Neuronal stem cell (in vitro differentiated cells): ENCODE results near the gene PRIMA1.

ENCODE experiments used
- DNase-seq: peaks from one replicate; pipeline ENCODE4 v3.0.0-alpha.2; 2013; ENCODE audit warnings: low spot score
- H2AFZ ChIP-seq: one replicate; pipeline ENCODE4 v1.6.1; 2013; ENCODE audit warnings: mild to moderate bottlenecking, low read length, inconsistent platforms
- H2AK5ac ChIP-seq: 2 replicates; pipeline ENCODE4 v1.6.1; 2013; ENCODE audit warnings: low read depth, mild to moderate bottlenecking, inconsistent platforms, low read length, moderate library complexity, mixed read lengths
- H2BK120ac ChIP-seq: 2 replicates; pipeline ENCODE4 v1.6.1; 2013; ENCODE audit warnings: low read depth, mild to moderate bottlenecking, inconsistent platforms, low read length, moderate library complexity, mixed read lengths
- H2BK12ac ChIP-seq: one replicate; pipeline ENCODE4 v1.6.1; 2013; ENCODE audit warnings: low read length, inconsistent platforms
- H2BK15ac ChIP-seq: 2 replicates; pipeline ENCODE4 v1.6.1; 2013; ENCODE audit warnings: mild to moderate bottlenecking, low read length, inconsistent platforms, mixed read lengths
- H2BK5ac ChIP-seq: one replicate; pipeline ENCODE4 v1.6.1; 2013; ENCODE audit warnings: inconsistent platforms, mild to moderate bottlenecking, low read length, moderate library complexity
- H3K14ac ChIP-seq: one replicate; pipeline ENCODE4 v1.6.1; 2013; ENCODE audit warnings: low read length, inconsistent platforms
- H3K18ac ChIP-seq: 2 replicates; pipeline ENCODE4 v1.6.1; 2013; ENCODE audit warnings: low read length, inconsistent platforms
- H3K23ac ChIP-seq: 2 replicates; pipeline ENCODE4 v1.6.1; 2013; ENCODE audit warnings: low read depth, mild to moderate bottlenecking, mixed read lengths, low read length, inconsistent platforms; ENCODE audit not compliant: poor library complexity
- H3K27ac ChIP-seq: replicated peaks from 3 replicates; pipeline ENCODE4 v1.5.1; 2013; ENCODE audit warnings: low read length, inconsistent platforms
- H3K27me3 ChIP-seq, 3 experiments: 2 replicates each; pipeline ENCODE4 v1.6.1; 2013; ENCODE audit warnings: low read length in 3 of 3, mild to moderate bottlenecking in 2 of 3, inconsistent platforms in 1 of 3, low read depth in 1 of 3, mixed read lengths in 1 of 3, moderate library complexity in 1 of 3; ENCODE audit not compliant: control insufficient read depth in 3 of 3, insufficient read depth in 3 of 3
- H3K36me3 ChIP-seq, 2 donors: replicated peaks in 1 of 2; 2 replicates each; pipeline ENCODE4 v1.6.1; 2013; ENCODE audit warnings: low read length in 2 of 2; ENCODE audit not compliant: control insufficient read depth in 2 of 2, insufficient read depth in 2 of 2
- H3K4ac ChIP-seq: 2 replicates; pipeline ENCODE4 v1.6.1; 2013; ENCODE audit warnings: inconsistent platforms, mild to moderate bottlenecking, low read length, moderate library complexity
- H3K4me1 ChIP-seq, 2 donors: 1 replicate in 1 of 2; 2 replicates in 1 of 2; pipeline ENCODE4 v1.6.1; 2013; ENCODE audit warnings: low read length in 2 of 2, low read depth in 1 of 2; ENCODE audit not compliant: control insufficient read depth in 2 of 2, insufficient read depth in 1 of 2
- H3K4me2 ChIP-seq: one replicate; pipeline ENCODE4 v1.6.1; 2013; ENCODE audit warnings: mild to moderate bottlenecking, low read length, inconsistent platforms; ENCODE audit not compliant: insufficient read depth, poor library complexity, severe bottlenecking
- H3K4me3 ChIP-seq, 2 donors: 2 replicates each; pipeline ENCODE4 v1.5.1; 2013; ENCODE audit warnings: low read length in 2 of 2, mild to moderate bottlenecking in 2 of 2, inconsistent platforms in 1 of 2, moderate library complexity in 1 of 2
- H3K79me1 ChIP-seq: one replicate; pipeline ENCODE4 v1.6.1; 2013; ENCODE audit warnings: low read depth, mild to moderate bottlenecking, inconsistent platforms, low read length, moderate library complexity
- H3K9ac ChIP-seq: one replicate; pipeline ENCODE4 v1.6.1; 2013; ENCODE audit warnings: mild to moderate bottlenecking, low read depth, low read length, inconsistent platforms; ENCODE audit not compliant: poor library complexity
- H3K9me3 ChIP-seq, 2 donors: replicated peaks in 1 of 2; 2 replicates each; pipeline versions ENCODE3 to v1.6.1; 2013; ENCODE audit warnings: low read length in 2 of 2, mild to moderate bottlenecking in 2 of 2, inconsistent platforms in 1 of 2, low read depth in 1 of 2, mixed read lengths in 1 of 2, moderate library complexity in 1 of 2; ENCODE audit not compliant: control insufficient read depth in 2 of 2, insufficient read depth in 1 of 2
- H4K8ac ChIP-seq: one replicate; pipeline ENCODE4 v1.6.1; 2013; ENCODE audit warnings: low read depth, mild to moderate bottlenecking, inconsistent platforms, low read length, moderate library complexity
- H4K91ac ChIP-seq: one replicate; pipeline ENCODE4 v1.6.1; 2013; ENCODE audit warnings: low read length, low read depth, mild to moderate bottlenecking, inconsistent platforms; ENCODE audit not compliant: poor library complexity
- WGBS, 2 donors: extraction: QIAGEN DNeasy Blood & Tissue Kit; methylation state at CpG; one replicate each; pipeline ENCODE4 v1.1.7; 2013; ENCODE audit warnings: missing lambda C conversion rate in 2 of 2, mixed read lengths in 1 of 2; ENCODE audit not compliant: insufficient read length in 2 of 2, insufficient replicate concordance in 1 of 2; ENCODE audit errors: extremely low coverage in 2 of 2; 5-methylcytosine and 5-hydroxymethylcytosine counted together

PRIMA1 gene

GRCh38 chr14:93757206-93757605 lies 31.1 kb downstream of the PRIMA1 start:
- Histone ChIP-seq H3K79me1 (no peaks in the 10 kb centered on the region), H3K23ac (no peak overlapping the region), H2BK120ac (no peak overlapping the region), H2AFZ (no peak overlapping the region), H3K9ac (no peak overlapping the region), H2BK12ac (no peak overlapping the region), H3K4me1 (no peaks in the 10 kb centered on the region), H4K91ac (no peak overlapping the region), H3K36me3 (no peaks in the 10 kb centered on the region), H2AK5ac (no peak overlapping the region), H3K27ac (no peak overlapping the region), H3K4me3 (no peak overlapping the region), H4K8ac (no peak overlapping the region), H3K4me2 (no peak overlapping the region), H3K27me3 (no peaks in the 10 kb centered on the region), H3K18ac (no peak overlapping the region), H3K14ac (no peak overlapping the region), H3K9me3 (peaks cover 0 to 2% of the 10 kb centered on the region in 2 donors), H2BK15ac (no peak overlapping the region), H3K4ac (no peak overlapping the region), H2BK5ac (no peak overlapping the region)
- no CpG with 5 or more reads among the region's 12 CpGs for WGBS, 2 donors
- no peak for DNase-seq

GRCh38 chr14:93753647-93754046 lies 34.6 kb downstream of the PRIMA1 start:
- H3K23ac ChIP-seq: no peak overlapping the region
- WGBS, 2 donors: no CpG with 5 or more reads among the region's 8 CpGs

GRCh38 chr14:93752980-93753561 lies 35.2 kb downstream of the PRIMA1 start:
- Histone ChIP-seq H3K9me3 (peaks cover 0 to 2% of the 10 kb centered on the region in 2 donors), H3K36me3 (no peaks in the 10 kb centered on the region), H3K27ac (no peak overlapping the region), H3K79me1 (no peaks in the 10 kb centered on the region), H3K14ac (no peak overlapping the region), H3K4me2 (no peak overlapping the region), H2AK5ac (peak overlapping the region; percentile 12), H2AFZ (no peak overlapping the region), H2BK15ac (no peak overlapping the region), H3K23ac (no peak overlapping the region), H4K8ac (no peak overlapping the region), H3K4me3 (no peak overlapping the region), H2BK5ac (peak overlapping the region; percentile 62), H3K9ac (no peak overlapping the region), H3K4me1 (peaks cover 0 to 12% of the 10 kb centered on the region in 2 donors), H2BK12ac (no peak overlapping the region), H3K18ac (no peak overlapping the region), H3K27me3 (no peaks in the 10 kb centered on the region), H4K91ac (no peak overlapping the region), H2BK120ac (peak overlapping the region; percentile 4), H3K4ac (no peak overlapping the region)
- no CpG with 5 or more reads among the region's 4 CpGs for WGBS, 2 donors
- no peak for DNase-seq

More at GRCh38 chr14:93753647-93754046, 34.6 kb downstream of the PRIMA1 start:
- no peak overlapping the region for H3K18ac ChIP-seq
- H3K4me1 ChIP-seq: peaks cover 0 to 6% of the 10 kb centered on the region in 2 donors
- no peaks in the 10 kb centered on the region for H3K36me3 ChIP-seq
- H2BK5ac ChIP-seq: no peak overlapping the region
- no peak overlapping the region for H2AK5ac ChIP-seq
- no peak overlapping the region for H2BK12ac ChIP-seq
- no peak overlapping the region for H3K27ac ChIP-seq
- no peak overlapping the region for H2AFZ ChIP-seq
- H2BK15ac ChIP-seq: no peak overlapping the region
- H3K4me2 ChIP-seq: no peak overlapping the region
- H3K14ac ChIP-seq: no peak overlapping the region
- peaks cover 0 to 2% of the 10 kb centered on the region in 2 donors for H3K9me3 ChIP-seq
- no peak overlapping the region for H3K9ac ChIP-seq
- no peak for DNase-seq
- H3K4ac ChIP-seq: no peak overlapping the region
- H3K27me3 ChIP-seq: no peaks in the 10 kb centered on the region
- no peak overlapping the region for H4K91ac ChIP-seq
- no peak overlapping the region for H4K8ac ChIP-seq
- no peak overlapping the region for H2BK120ac ChIP-seq
- no peak overlapping the region for H3K4me3 ChIP-seq
- H3K79me1 ChIP-seq: no peaks in the 10 kb centered on the region

- Histone ChIP-seq H3K14ac (no peak overlapping the region), H3K36me3 (no peaks in the 10 kb centered on the region), H3K27ac (no peak overlapping the region), H4K91ac (no peak overlapping the region), H2AK5ac (peak overlapping the region; percentile 20), H3K4me3 (no peak overlapping the region), H3K4me2 (no peak overlapping the region), H3K23ac (no peak overlapping the region), H3K4ac (no peak overlapping the region), H2BK120ac (no peak overlapping the region), H2BK15ac (no peak overlapping the region), H2BK12ac (no peak overlapping the region), H3K18ac (peak overlapping the region; percentile 55), H3K4me1 (peaks cover 0 to 16% of the 10 kb centered on the region in 2 donors), H3K9ac (no peak overlapping the region), H2AFZ (peak overlapping the region; percentile 17), H2BK5ac (peak overlapping the region; percentile 62), H4K8ac (no peak overlapping the region), H3K79me1 (no peaks in the 10 kb centered on the region), H3K27me3 (no peaks in the 10 kb centered on the region), H3K9me3 (peaks cover 0 to 4% of the 10 kb centered on the region in 2 donors)
- no peak for DNase-seq
- WGBS, 2 donors: no CpG with 5 or more reads among the region's 19 CpGs
These were observed 36.2 kb downstream of the PRIMA1 start for GRCh38 chr14:93751946-93752655.
